ENCODE measurements around the gene ASB14.
"Not testable (repeated sequence)": the region's sequence is repeated elsewhere in the genome, so short reads cannot be mapped to it uniquely, and the experiment has no call there.

ASB14 gene
- total RNA-seq, result 0 to 0.61 (median 0.18) reads per million in 4 experiments

DNA sequence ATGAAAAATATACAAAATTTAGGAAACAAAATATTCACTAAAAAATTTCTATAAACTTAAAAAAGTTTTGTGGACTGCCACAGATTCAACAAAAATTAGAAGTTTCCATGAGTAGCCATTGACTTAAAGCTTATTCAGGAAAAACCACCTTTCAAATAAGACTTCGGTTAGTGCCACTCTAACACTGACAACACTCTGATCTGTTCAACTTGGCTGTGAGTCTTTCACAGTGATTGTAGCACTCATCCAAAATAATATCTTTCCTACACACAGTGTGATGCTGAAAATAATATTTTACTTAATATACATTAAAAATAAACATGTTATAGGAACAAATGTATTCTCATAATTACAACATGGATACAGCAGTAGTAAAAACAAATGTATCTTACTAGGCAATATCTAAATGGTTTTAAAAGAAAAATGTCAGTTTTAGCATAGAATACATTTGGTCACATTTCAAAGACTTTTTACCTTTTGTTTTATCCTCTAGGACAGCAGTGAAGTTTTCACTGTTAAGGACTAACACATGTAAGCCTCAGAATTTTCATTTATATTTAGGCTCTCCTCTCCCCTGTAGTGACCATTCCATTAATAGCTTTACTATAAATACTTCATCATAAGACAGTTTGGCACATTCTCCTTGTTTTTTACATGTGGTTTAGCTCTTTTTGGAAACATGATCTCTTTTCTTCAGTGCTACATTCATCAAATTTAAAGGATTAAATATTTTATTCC lies at the start of gene ASB14:
ASB14 (minus strand) TSS at position 527 of the 738 bp plus-strand sequence. CDS start 652 bp downstream, outside the sequence.
- no peak for DNase-seq

DNA sequence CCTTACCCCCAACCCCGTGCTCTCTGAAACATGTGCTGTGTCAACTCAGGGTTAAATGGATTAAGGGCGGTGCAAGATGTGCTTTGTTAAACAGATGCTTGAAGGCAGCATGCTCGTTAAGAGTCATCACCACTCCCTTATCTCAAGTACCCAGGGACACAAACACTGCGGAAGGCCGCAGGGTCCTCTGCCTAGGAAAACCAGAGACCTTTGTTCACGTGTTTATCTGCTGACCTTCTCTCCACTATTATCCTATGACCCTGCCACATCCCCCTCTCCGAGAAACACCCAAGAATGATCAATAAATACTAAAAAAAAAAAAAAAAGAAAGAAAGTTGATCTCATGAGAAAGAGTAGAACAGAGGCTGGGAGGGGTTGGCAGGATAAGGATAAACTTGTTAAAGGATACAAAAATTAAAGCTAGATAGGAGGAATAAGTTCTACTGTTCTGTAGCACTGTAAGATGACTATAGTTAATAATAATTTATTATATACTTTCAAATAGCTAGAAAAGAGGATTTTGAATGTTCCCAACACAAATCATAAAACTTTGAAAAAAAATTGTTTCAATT lies 46.7 kb upstream of the ASB14 start:
- not testable (repeated sequence) for DNase-seq

DNA sequence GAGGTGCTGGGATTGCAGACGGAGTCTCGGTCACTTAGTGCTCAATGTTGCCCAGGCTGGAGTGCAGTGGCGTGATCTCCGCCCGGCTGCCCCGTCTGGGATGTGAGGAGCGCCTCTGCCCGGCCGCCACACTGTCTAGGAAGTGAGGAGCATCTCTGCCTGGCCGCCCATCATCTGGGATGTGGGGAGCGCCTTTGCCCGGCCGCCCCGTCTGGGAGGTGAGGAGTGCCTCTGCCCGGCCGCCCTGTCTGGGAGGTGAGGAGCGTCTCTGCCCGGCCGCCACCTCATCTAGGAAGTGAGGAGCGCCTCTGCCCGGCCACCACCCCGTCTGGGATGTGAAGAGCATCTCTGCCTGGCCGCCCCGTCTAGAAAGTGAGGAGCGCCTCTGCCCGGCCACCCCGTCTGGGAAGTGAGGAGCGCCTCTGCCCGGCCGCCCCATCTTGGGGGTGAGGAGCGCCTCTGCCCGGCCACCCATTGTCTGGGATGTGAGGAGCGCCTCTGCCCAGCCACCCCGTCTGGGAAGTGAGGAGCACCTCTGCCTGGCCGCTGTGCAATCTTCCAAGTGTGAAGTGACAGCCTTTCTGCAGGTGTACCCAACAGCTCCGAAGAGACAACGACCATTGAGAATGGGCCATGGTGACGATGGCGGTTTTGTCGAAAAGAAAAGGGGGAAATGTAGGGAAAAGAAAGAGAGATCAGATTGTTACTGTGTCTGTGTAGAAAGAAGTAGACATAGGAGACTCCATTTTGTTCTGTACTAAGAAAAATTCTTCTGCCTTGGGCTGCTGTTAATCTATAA lies 46.0 kb upstream of the ASB14 start:
- DNase-seq, result not testable (repeated sequence)

DNA sequence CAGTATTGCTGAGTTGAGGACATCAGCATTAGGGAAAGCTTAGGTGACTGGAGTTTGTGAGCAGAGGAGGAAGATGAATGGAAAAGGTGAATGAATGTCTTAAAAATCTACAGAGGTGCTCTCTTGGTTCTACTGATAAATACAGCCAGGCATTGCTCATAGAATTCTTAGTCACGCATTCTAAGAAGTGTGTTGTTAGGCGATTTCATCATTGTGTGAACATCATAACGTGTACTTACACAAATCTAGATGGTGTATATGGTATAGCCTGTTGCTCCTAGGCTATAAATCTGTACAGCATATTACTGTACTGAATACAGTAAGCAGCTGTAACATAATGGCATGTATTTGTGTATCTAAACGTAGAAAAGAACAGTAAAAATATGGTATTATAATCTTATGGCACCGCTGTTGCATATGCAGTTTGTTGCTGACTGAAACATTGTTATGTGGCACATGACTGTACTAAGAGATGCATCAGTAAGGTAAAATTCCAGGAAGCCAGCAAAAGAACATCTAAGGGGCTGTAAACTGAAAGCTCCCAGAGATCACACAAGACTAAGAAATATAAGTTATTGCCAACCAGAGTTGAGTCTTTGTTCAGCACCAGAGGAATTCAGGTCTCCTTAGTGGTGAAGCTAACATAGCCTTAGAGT lies 42.9 kb upstream of the ASB14 start:
- no peak for DNase-seq

DNA sequence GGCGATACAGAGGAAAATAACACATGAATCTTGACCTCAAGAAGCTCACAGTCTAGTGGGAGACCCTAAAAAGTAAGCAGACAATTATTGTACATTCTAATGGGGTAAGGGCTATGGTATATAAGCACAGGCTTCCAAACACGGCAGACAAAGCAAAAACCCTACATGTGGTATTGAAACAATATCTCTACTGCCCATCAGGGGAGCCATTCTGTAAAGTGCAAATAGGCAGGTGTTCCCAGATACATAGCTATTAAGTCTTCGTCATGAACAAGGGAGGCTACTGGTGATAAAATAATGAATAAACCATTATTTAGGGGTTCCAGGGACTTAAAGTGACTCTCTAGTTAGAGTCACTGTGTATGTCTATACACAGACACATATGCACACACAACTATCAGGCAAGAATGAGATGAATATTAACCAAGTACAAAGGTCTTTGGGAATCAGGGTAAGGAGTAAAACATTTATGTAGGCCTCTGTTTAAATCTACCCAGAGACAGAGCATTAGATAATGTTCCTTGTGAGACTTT lies 38.7 kb upstream of the ASB14 start:
- DNase-seq, result no peak

DNA sequence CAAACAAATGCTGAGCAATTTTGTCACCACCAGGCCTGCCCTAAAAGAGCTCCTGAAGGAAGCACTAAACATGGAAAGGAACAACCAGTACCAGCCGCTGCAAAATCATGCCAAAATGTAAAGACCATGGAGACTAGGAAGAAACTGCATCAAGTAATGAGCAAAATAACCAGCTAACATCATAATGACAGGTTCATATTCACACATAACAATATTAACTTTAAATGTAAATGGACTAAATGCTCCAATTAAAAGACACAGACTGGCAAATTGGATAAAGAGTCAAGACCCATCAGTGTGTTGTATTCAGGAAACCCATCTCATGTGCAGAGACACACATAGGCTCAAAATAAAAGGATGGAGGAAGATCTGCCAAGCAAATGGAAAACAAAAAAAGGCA lies 34.0 kb upstream of the ASB14 start:
- DNase-seq, result not testable (repeated sequence)

DNA sequence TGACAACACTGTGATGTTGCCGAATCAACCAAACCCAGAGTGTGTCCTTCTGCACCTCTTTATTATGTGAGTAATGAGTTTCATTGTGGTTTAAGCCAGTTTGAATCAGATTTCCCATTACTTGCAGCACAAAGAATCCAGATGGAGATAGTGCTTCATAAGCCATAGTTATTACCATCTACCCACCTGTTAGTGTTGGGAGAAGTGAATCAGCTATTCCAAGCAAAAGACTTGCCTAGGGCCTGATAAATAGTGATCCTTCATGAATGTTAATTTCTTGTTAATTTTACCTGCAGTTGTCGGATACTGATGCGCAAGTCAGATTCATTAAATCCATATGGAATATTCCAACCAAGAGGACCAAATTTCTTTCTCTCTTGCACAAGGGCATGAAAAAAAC lies 21.7 kb upstream of the ASB14 start:
- DNase-seq, result no peak

DNA sequence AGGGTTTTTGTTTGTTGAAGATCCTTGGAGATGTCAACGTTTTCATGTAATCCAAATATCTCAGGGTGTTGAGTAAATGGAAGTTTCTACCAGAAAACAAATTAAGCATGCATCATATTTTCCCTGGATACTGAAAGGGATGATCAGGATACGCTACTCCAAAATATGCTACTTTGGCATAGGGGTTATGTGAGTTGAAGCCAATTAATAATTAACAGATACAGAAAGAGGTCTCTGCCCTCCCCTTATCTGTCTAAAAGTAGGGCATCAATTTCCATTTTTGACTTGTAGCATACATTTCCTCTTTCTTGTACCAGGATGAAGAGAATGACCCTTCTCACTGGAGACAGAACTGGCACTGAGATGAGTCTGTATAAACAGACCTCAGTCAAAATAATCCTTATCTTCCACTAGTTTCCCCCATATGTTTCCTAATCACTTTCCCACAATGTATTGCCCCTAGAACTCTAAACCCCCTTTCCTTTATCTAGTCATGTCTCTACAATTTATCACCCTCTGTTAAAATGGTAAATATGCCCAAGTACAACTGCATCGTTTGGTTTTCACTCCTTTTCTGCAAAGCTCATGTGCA lies 17.4 kb upstream of the ASB14 start:
- DNase-seq, result no peak

DNA sequence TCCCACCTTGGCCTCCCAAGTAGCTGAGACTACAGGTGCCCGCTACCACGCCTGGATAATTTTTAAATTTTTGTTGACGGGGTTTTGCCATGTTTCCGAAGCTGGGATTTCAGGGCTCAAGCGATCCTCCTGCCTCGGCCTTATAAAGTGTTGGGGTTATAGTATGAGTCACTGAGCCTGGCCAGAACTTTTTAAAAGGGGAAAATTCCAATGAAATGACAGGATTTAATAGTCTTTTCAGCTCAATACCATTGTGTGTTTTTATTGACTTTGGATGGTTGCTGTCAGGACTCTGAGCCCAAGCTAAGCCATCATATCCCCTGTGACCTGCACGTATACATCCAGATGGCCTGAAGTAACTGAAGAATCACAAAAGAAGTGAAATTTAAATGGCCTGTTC lies 11.0 kb upstream of the ASB14 start:
- DNase-seq, result not testable (repeated sequence)

DNA sequence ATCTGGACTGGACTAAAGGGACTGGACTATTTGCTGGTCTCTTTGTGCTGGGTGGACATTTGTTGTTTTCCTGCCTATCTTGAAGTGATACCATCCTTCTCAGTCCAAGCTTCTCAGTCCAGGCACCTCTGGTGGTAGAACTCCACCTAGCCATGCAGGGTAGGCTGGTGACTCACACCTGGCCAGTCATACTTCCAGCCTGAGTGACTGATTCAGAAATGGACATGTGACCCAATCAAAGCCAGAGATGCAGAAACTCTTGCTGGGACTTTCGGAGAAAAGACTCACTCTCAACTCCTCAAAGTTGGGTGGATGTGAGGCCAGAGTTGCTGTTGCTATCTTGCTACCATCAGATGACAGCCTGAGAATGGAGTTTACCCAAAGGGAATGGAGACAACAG lies 5.6 kb upstream of the ASB14 start:
- no peak for DNase-seq

DNA sequence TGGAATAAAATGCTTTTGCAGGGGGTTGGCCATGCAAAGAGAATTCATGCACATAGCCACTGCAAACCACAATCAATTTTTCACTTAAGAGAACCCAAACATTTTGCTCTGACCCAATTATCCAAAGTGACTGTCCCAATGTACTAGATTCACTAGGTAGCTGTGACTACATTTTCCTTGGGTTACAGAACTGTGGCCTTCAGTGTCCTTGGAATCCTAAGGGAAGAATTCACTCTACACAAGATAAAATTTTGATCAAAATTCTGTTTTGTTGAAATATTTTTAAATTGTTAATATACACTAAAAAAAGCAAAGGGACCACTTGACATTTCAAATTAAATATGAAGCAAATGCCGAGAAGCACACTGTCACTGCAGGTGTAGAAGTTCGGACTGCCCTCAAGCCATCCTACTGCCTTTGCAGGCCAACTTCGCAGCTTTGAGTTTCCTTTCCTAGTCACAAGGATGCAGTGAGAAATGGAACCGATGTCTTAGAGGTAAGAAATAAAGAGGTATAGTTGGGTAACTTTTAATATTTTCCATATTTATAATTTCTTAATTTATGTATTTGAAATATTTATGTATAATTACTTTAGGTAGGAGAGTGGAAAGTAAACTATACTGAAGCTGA lies 527 bp upstream of the ASB14 start:
- DNase-seq, result no peak

DNA sequence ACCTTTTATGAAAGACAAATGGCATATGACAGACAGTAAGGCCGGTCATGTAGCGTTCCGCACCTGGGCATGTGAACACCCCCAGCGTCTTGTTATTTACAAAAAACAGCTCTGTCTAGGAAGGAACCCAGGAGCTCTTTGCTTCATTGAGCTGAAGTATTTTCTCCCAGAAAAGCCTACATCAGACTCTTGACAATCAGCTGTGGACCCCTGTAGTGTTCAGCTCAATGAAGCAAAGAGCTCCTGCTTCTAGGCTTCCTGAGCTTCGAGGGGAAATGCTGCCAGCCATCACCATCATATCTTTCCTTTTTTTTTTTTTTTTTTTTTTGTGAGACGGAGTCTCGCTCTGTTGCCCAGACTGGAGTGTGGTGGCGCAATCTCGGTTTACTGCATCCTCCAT lies 4.1 kb downstream of the ASB14 start:
- no peak for DNase-seq

DNA sequence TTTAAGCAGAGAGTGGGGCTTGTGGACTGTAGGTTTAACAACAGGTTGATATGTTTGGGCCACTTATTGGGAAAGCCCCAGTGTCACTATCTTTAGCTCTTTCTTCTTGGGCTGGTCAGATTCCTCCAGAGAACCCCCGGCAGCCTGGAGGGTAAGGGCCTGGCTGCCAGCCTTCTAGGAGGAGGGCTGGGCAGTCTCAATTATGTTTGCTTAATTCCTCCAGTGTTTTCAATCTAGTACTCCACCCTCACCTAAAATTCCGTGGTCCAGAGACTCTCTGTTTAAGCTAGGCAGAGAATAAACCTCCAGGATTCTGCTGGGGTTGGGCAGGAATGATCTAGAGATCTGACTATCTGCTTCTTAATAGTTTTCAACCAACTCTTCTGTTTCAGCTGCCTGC lies 5.3 kb downstream of the ASB14 start:
- no peak for DNase-seq

DNA sequence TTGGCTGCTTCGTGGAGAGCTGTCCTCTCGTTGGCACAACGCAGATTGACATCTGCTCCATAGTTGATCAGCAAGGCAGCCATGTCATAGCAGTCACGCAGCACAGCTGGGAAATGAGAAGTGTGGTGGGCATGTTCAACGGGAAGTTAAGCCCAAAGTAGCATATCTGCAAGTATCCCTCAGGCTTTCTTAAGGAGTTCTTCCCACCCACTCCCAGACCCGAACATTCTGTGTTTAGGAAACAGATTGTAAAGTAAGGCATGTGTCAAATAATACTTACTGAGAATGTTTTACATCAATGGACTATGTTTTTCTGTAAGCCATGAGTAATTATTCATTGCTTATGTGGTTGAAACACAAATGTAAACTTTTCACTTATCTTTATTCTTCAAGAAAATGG lies 9.2 kb downstream of the ASB14 start:
- DNase-seq, result no peak

DNA sequence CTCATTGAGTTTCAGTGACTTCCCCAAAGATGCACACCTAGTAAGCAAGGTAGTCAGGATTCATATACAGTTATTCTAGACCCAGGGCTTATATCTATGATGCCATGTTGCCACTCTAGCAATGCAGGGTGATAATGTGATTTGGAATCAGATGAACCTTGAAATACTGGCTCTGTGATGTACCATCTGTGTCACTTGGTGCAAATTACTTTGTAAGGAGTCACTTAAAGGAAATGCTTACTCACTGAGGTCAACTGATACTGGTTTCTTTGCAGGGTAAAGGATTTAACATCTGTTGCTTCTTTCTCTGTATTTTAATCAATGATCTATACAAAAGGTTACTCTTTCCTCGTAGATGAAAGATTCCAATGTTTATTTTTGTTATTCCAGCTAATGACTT lies 10.8 kb downstream of the ASB14 start:
- no peak for DNase-seq

DNA sequence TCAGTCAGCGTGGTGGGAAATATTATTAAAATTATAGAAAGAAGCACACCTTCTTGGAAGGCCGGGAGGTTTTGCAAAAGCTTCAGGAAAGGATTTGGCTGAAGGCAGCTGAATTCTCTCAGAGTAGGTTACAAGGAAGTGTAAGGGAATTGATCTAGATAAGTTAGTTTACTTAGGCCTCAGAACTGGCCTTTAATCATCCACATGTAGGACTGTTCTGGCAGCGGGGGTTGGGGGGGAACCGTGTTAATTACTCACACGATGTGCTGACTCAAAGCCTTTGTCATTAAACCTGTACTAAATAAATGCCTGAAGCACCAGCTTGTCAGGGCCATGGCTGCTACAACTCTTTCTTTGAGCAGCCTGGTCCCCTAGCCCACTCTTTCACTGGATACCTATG lies 12.8 kb downstream of the ASB14 start:
- DNase-seq, result no peak

DNA sequence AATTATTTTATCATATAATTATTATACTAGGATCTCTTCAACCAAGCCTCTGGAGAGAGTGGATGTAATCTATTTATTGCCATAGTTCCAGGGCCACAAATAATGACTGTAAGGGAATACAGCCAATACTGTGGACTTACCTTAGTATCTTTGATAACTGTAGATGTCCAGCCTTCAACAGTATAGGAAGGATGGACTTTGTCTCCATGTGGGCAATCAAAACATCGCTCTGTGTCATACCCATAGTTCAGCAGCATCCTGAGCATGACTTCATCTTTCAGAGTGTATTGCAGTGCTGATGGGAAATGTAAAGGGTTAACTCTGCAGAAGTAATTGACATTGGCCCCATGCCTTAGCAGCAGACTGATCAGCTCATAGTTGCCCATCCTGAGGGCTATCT lies 14.2 kb downstream of the ASB14 start:
- DNase-seq, result no peak

DNA sequence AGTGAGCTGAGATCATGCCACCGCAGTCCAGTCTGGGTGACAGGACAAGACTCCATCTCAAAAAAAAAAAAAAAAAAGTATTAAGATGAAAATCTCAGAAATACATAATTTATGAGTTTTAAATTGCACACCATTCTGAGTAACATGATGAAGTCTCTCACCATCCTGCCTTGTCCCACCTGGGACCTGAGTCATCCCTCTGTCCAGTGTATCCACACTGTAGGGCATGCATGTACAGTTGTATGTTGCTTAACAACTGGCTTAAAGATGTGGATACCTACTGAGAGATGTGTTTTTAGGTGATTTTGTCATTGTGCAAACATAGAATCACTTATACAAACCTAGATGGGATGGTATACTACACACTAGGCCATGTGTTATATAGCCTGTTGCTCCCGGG lies 17.1 kb downstream of the ASB14 start:
- DNase-seq, result no peak

DNA sequence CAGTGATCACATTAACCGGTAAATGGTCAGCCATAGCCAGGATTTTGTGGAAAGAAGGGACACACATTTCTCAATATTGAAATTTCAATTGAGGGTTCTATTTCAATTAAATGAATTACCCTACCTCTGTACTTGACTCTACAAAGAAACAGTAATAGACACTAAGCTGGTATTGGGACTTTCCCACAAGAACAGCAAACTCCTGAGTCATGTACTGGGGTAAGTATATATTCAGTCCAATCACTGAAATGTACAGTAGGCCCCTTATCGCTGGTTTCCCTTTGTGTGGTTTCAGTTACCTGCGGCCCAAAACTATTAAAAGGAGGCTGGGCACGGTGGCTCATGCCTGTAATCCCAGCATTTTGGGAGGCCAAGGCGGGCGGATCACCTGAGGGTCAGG lies 17.6 kb downstream of the ASB14 start:
- no peak for DNase-seq

DNA sequence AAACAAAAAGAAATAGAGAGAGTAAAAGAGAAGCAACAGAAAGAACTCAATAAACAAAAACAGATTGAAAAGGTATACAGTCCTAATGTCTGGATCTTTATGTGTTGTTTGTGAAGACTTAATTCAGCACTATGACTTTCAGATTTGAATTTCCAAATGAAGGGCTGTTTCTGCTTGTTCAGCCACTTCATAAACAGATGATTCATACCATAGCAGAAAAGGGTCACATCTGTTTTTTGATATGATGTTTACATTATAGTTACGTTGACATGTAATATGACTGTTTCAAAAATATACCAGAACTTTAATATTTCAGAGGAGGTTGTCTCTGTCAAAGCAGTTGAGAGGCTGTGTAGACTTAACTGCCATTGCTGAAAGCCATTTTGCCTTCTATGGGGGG lies 24.1 kb downstream of the ASB14 start:
- DNase-seq, result no peak

DNA sequence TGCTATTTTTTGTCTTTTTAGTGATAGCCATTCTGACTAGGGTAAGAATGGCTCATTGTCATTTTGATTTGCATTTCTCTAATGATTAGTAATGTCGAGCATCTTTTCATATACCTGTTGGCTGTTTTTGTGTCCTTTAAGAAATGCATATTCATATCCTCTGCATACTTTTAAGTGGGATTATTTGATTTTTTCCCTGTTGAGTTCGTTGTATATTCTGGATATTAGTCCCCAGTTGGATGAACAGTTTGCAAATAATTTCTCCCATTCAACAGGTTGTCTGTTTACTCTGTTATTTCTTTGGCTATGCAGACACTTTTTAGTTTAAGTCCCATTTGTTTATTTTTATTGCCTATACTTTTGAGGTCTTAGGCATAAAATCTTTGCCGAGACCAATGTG lies 30.6 kb downstream of the ASB14 start:
- DNase-seq, result no peak

DNA sequence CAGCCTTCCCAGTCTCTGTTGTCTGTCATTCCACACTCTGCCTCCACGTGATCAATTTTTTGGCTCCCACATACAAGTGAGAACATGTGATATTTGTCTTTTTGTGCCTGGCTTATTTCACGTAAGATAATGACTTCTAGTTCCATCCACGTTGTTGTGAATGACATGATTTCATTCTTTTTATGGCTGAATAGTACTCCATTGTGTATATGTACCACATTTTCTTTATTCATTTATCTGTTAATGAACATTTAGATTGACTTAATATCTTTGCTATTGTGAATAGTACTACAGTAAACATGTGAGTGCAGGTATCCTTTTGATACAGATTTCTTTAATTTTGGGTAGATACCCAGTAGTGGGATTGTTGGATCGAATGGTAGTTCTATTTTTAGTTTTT lies 31.4 kb downstream of the ASB14 start:
- DNase-seq, result no peak

Data from effector CD8-positive, alpha-beta T cell (primary cell).